HL-60 (cell line): ENCODE data around the gene CD79B.

Experiments
- DNase-seq, 2 experiments: peaks; one replicate each; pipeline ENCODE4 v3.0.0-alpha.2; 2010 to 2020; ENCODE audit warnings: low read depth in 1 of 2, low spot score in 1 of 2
- H3K27ac ChIP-seq: fragments of 250-450 bp; sonication (Bioruptor Pico); replicated peaks from 2 replicates; pipeline ENCODE4 v1.5.1; 2020; ENCODE audit warnings: mild to moderate bottlenecking, moderate library complexity
- H3K27me3 ChIP-seq: fragments of 250-450 bp; sonication (Bioruptor Pico); 2 replicates; pipeline ENCODE4 v1.5.1; 2021; ENCODE audit warnings: mild to moderate bottlenecking, moderate library complexity; ENCODE audit not compliant: insufficient read depth, poor library complexity, severe bottlenecking
- H3K4me3 ChIP-seq: replicated peaks from 2 replicates; pipeline ENCODE4 v1.5.1; 2011; ENCODE audit warnings: mild to moderate bottlenecking, control low read depth, low read length; ENCODE audit not compliant: insufficient read depth
- CTCF ChIP-seq: IDR thresholded peaks from one replicate; pipeline ENCODE4 v1.5.1; 2011; ENCODE audit warnings: low read length, control low read depth, inconsistent platforms; ENCODE audit not compliant: insufficient read depth
- GABPA ChIP-seq: IDR thresholded peaks from 2 replicates; pipeline ENCODE4 v1.6.1; 2012; ENCODE audit warnings: low read depth
- POLR2AphosphoS5 ChIP-seq: IDR thresholded peaks from 2 replicates; pipeline ENCODE4 v1.6.1; 2012; ENCODE audit warnings: low read depth
- REST ChIP-seq: IDR thresholded peaks from 2 replicates; pipeline ENCODE4 v1.6.1; 2012; ENCODE audit warnings: low read depth; ENCODE audit not compliant: insufficient replicate concordance
- SPI1 ChIP-seq: IDR thresholded peaks from 2 replicates; pipeline ENCODE4 v1.6.1; 2012; ENCODE audit warnings: low read depth, mild to moderate bottlenecking, borderline replicate concordance

Gene CD79B

GRCh38 chr17:63914471-63914870 lies 17.7 kb downstream of the CD79B start:
- no peak overlapping the region for H3K27ac ChIP-seq
- no peak overlapping the region for H3K4me3 ChIP-seq
- no peak for DNase-seq
- TF ChIP-seq SPI1 (no peak), GABPA (no peak), POLR2AphosphoS5 (no peak), CTCF (no peak), REST (no peak)
- H3K27me3 ChIP-seq, result peaks cover 2% of the 10 kb centered on the region

GRCh38 chr17:63911657-63912100 lies 20.5 kb downstream of the CD79B start:
- Histone ChIP-seq H3K27me3 (no peaks in the 10 kb centered on the region), H3K27ac (no peak overlapping the region), H3K4me3 (no peak overlapping the region)
- peak in 1 of 2 experiments; percentile 21 for DNase-seq
- no peak for TF ChIP-seq SPI1
- TF ChIP-seq GABPA, result no peak
- TF ChIP-seq CTCF, result peak; percentile 47
- no peak for TF ChIP-seq POLR2AphosphoS5
- no peak for TF ChIP-seq REST

GRCh38 chr17:63911041-63911635 lies 21.0 kb downstream of the CD79B start, which contains the start of gene CSHL1:
Gene CSHL1, minus strand, starts transcription at chr17:63911258. Its CDS starts 62 bp downstream, at chr17:63911196.
- no peak for TF ChIP-seq CTCF
- TF ChIP-seq REST, result no peak
- no peak for TF ChIP-seq POLR2AphosphoS5
- TF ChIP-seq GABPA, result no peak
- no peak for TF ChIP-seq SPI1
- DNase-seq, result no peak
- Histone ChIP-seq H3K27ac (no peak within 1 kb of the TSS), H3K4me3 (no peak within 1 kb of the TSS), H3K27me3 (no peaks in the 10 kb centered on the region)
